T-cell (primary cell): ENCODE data around the gene SURF4. TPM values are rescaled to one million over a fixed set of nuclear protein-coding genes. Genes with fewer than 3 reads are reported as not detected.

Experiments used
- ATAC-seq, 4 experiments: fragments of 200-7000 bp in 3 of 4; fragments of 150-1000 bp in 1 of 4; cut with Tn5 transposase; replicated peaks in 1 of 4; 1 replicate in 3 of 4; 2 replicates in 1 of 4; pipeline ENCODE4 v1.10.0; 2021; ENCODE audit warnings: moderate library complexity in 3 of 4, mild to moderate bottlenecking in 2 of 4, moderate number of reproducible peaks in 1 of 4
- CTCF ChIA-PET, 2 donors: fragments of 300-600 bp; sonication (Branson Sonifier 250); formaldehyde crosslinking; loops; one replicate each; lab custom pipeline; 2022; ENCODE audit warnings: antibody characterized with exemption in 2 of 2; lab: Charles Lee
- POLR2A ChIA-PET, 2 donors: fragments of 300-600 bp; sonication (Branson Sonifier 250); formaldehyde crosslinking; loops; one replicate each; lab custom pipeline; 2022; ENCODE audit warnings: antibody characterized with exemption in 2 of 2; lab: Charles Lee
- DNase-seq, 35 experiments: peaks; one replicate each; pipeline versions ENCODE4 v3.0.0 to v3.0.0-alpha.2; 2013 to 2023
- H3K27ac ChIP-seq: one replicate; pipeline ENCODE4 v1.5.1; 2013; ENCODE audit warnings: low read length
- H3K27me3 ChIP-seq, 2 experiments: replicated peaks in 1 of 2; 1 replicate in 1 of 2; 2 replicates in 1 of 2; pipeline versions ENCODE4 v1.6.1 to v1.7.0; 2013; ENCODE audit warnings: low read length in 1 of 2, mixed read lengths in 1 of 2; ENCODE audit not compliant: control insufficient read depth in 2 of 2, insufficient read depth in 2 of 2; ENCODE audit errors: extremely low read depth in 1 of 2
- H3K36me3 ChIP-seq, 2 donors: 1 replicate in 1 of 2; 2 replicates in 1 of 2; pipeline versions ENCODE4 v1.6.1 to v1.7.0; 2013; ENCODE audit warnings: low read length in 1 of 2; ENCODE audit not compliant: control insufficient read depth in 2 of 2, insufficient read depth in 1 of 2; ENCODE audit errors: extremely low read depth in 1 of 2
- H3K4me1 ChIP-seq, 2 experiments: 1 replicate in 1 of 2; 2 replicates in 1 of 2; pipeline versions ENCODE4 v1.6.1 to v1.7.0; 2013; ENCODE audit warnings: low read length in 2 of 2, mixed read lengths in 1 of 2; ENCODE audit not compliant: insufficient read depth in 2 of 2, control insufficient read depth in 1 of 2; ENCODE audit errors: extremely low read depth in 1 of 2
- H3K4me3 ChIP-seq, 2 donors: 1 replicate in 1 of 2; 2 replicates in 1 of 2; pipeline versions ENCODE4 v1.5.1 to v1.7.0; 2013; ENCODE audit warnings: mild to moderate bottlenecking in 2 of 2, low read length in 1 of 2, moderate library complexity in 1 of 2; ENCODE audit not compliant: control insufficient read depth in 1 of 2; ENCODE audit errors: extremely low read depth in 1 of 2
- H3K9me3 ChIP-seq: 2 replicates; pipeline ENCODE4 v1.7.0; 2013
- H3K27ac Mint-ChIP-seq, 2 donors: one replicate each; pipeline ENCODE4 v1.8.0; 2020 to 2021; ENCODE audit warnings: mild to moderate bottlenecking in 2 of 2, mixed read lengths in 2 of 2
- H3K27me3 Mint-ChIP-seq, 2 donors: one replicate each; pipeline ENCODE4 v1.8.0; 2021 to 2022; ENCODE audit warnings: mixed read lengths in 2 of 2
- H3K36me3 Mint-ChIP-seq: one replicate; pipeline ENCODE4 v1.8.0; 2021; ENCODE audit warnings: mixed read lengths
- H3K4me1 Mint-ChIP-seq, 3 donors: one replicate each; pipeline ENCODE4 v1.8.0; 2020 to 2022; ENCODE audit warnings: mixed read lengths in 3 of 3, mild to moderate bottlenecking in 1 of 3
- H3K4me3 Mint-ChIP-seq, 3 donors: one replicate each; pipeline ENCODE4 v1.8.0; 2020 to 2022; ENCODE audit warnings: mild to moderate bottlenecking in 3 of 3, mixed read lengths in 3 of 3, moderate library complexity in 3 of 3
- H3K9me3 Mint-ChIP-seq, 3 donors: one replicate each; pipeline ENCODE4 v1.8.0; 2020 to 2022; ENCODE audit warnings: mixed read lengths in 3 of 3
- WGBS: methylation state at CpG from one replicate; pipeline ENCODE4 v1.1.5; 2013; ENCODE audit warnings: missing lambda C conversion rate; ENCODE audit not compliant: insufficient coverage; 5-methylcytosine and 5-hydroxymethylcytosine counted together
- total RNA-seq, 35 experiments: library from RNA in 6 of 35; stranded (reverse) in 6 of 35; fragments of 120-200 nt in 1 of 35; gene quantifications; one replicate each; pipeline versions ENCODE4 v1.2.1 to v1.2.4 and lab custom pipeline; 2013 to 2026

SURF4 gene
- total RNA-seq, 5 donors from 2014 or later (not counting 1 experiment from before 2014, with no cell fraction given), result 73.5 to 114 (median 107) TPM

DNA sequence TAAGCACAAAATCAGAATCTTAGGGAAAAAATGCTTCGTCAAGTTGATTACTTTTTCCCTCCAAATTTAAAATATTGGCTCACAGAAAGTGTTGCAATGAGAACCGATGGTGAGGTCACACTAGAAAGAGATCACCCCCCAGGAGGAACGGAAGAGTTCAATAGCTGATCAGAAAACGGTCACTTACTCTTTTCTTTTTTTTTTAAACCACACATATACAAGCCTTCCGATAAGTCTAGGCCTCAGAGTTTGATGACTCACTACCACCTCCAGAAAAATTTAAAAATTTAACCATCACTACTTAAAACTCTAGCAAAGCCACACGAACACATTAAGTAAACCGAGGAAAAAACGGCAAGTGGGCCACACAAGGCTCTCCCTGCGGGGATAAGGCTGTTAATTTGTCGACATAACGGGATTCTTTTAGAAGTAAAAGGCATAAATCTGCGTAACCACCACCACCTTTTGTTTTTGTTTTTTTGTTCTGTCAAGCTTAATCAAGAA is 1.2 kb downstream of the SURF4 start:
- Mint-ChIP-seq H3K4me3 (peak overlapping the region; percentile 91 to 97 (median 92)), H3K27me3 (no peaks in the 10 kb centered on the region), H3K36me3 (peaks cover 9% of the 10 kb centered on the region), H3K27ac (peak overlapping the region; percentile 93 to 97), H3K4me1 (peaks cover 51 to 53% (median 51%) of the 10 kb centered on the region in 3 donors), H3K9me3 (no peaks in the 10 kb centered on the region)
- peaks cover 43 to 66% of the 10 kb centered on the region in 2 experiments for H3K4me1 ChIP-seq
- no peaks in the 10 kb centered on the region for H3K27me3 ChIP-seq
- ATAC-seq (no peak), DNase-seq (peak in 1 of 35 experiments; percentile 57)
- POLR2A ChIA-PET, result no interaction called here
- H3K4me3 ChIP-seq, result peak overlapping the region; percentile 76 to 83
- WGBS, result 0% methylated on average over 5 of the region's 12 CpGs
- no peaks in the 10 kb centered on the region for H3K9me3 ChIP-seq
- CTCF ChIA-PET, result interaction anchor here in 1 of 2 donors (0.9 to 1.5 kb wide), 2 partner anchors 23 to 27 kb away, joined by 4 to 7 read pairs; partner anchors contain the start of genes MED22 and RPL7A
- H3K27ac ChIP-seq, result peak overlapping the region; percentile 77
- H3K36me3 ChIP-seq, result peaks cover 0 to 12% of the 10 kb centered on the region in 2 donors

- no peak for ATAC-seq
- Mint-ChIP-seq H3K4me3 (peak overlapping the region; percentile 73 to 92 (median 76)), H3K4me1 (peaks cover 70 to 76% (median 73%) of the 10 kb centered on the region in 3 donors), H3K27me3 (no peaks in the 10 kb centered on the region), H3K9me3 (no peaks in the 10 kb centered on the region), H3K36me3 (peaks cover 17% of the 10 kb centered on the region), H3K27ac (peak overlapping the region; percentile 93 to 95)
- Histone ChIP-seq H3K36me3 (peaks cover 3 to 33% of the 10 kb centered on the region in 2 donors), H3K27me3 (no peaks in the 10 kb centered on the region), H3K27ac (peak overlapping the region; percentile 94), H3K4me1 (peaks cover 48 to 91% of the 10 kb centered on the region in 2 experiments), H3K9me3 (no peaks in the 10 kb centered on the region), H3K4me3 (peak overlapping the region in 1 of 2 donors; percentile 55)
- no peak for DNase-seq
- CTCF ChIA-PET, result interaction anchor here (1.0 to 2.7 kb wide), 6 partner anchors 16 to 186 kb away, joined by 3 to 16 read pairs (median 5); partner anchors contain the start of genes MED22 (in 1 of the 2), RPL7A (in 1 of the 2), SURF1 (in 1 of the 2) and SURF2 (in 1 of the 2)
- WGBS, result 41% methylated on average over 7 of the region's 7 CpGs
- POLR2A ChIA-PET, result interaction anchor here in 1 of 2 donors (0.6 kb wide), 1 partner anchor 341 kb away, joined by 3 read pairs; the partner anchor contains the start of gene GTF3C5
Observed at GRCh38 chr9:133372144-133372543, 3.7 kb downstream of the SURF4 start.

DNA sequence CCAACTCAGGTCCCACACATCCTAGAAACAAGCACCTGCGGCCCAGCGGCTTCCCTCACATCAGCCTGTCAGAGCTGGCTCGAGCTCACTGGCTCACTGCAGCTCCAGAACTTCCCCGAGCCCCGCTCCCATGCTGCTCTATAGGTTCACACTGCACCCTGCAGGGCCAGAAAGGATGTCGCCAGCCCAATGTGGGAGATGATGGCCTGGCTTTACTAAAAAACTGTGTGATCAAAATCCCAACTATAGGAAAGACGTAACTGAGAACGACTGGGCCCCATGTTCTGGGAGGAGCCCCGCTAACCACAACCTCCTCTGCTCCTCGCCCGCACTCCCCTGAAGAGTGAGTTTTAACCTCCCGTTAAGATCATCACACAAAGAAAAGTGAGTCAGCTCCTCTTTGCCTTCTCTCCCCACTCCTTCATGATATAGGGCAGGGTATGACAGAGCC is 4.6 kb downstream of the SURF4 start:
- Mint-ChIP-seq H3K27me3 (no peaks in the 10 kb centered on the region), H3K4me3 (peak overlapping the region; percentile 73 to 92 (median 76)), H3K4me1 (peaks cover 70 to 84% (median 76%) of the 10 kb centered on the region in 3 donors), H3K9me3 (no peaks in the 10 kb centered on the region), H3K36me3 (peaks cover 17% of the 10 kb centered on the region), H3K27ac (peak overlapping the region; percentile 93 to 95)
- DNase-seq (peak; percentile 41 to 84 (median 61)), ATAC-seq (peak; percentile 53 to 67 (median 54))
- H3K27ac ChIP-seq, result peak overlapping the region; percentile 94
- ChIA-PET CTCF (interaction anchor here (0.9 to 2.7 kb wide), 14 partner anchors 10 to 185 kb away, joined by 3 to 16 read pairs (median 4); partner anchors contain the start of genes SURF1 (in 2 of the 2), SURF2 (in 2 of the 2), CACFD1 (in 1 of the 2) and MED22 (in 1 of the 2)), POLR2A (interaction anchor here (0.6 to 1.5 kb wide), 5 partner anchors 9 to 341 kb away, joined by 3 to 9 read pairs (median 5); partner anchors contain the start of genes GTF3C5 (in 1 of the 2), MED22 (in 1 of the 2), RPL7A (in 1 of the 2) and SURF1 (in 1 of the 2))
- no peaks in the 10 kb centered on the region for H3K27me3 ChIP-seq
- peak overlapping the region; percentile 31 to 55 for H3K4me3 ChIP-seq
- WGBS, result 4% methylated on average over 5 of the region's 12 CpGs
- no peaks in the 10 kb centered on the region for H3K9me3 ChIP-seq
- peaks cover 46 to 88% of the 10 kb centered on the region in 2 experiments for H3K4me1 ChIP-seq
- H3K36me3 ChIP-seq, result peaks cover 8 to 42% of the 10 kb centered on the region in 2 donors

DNA sequence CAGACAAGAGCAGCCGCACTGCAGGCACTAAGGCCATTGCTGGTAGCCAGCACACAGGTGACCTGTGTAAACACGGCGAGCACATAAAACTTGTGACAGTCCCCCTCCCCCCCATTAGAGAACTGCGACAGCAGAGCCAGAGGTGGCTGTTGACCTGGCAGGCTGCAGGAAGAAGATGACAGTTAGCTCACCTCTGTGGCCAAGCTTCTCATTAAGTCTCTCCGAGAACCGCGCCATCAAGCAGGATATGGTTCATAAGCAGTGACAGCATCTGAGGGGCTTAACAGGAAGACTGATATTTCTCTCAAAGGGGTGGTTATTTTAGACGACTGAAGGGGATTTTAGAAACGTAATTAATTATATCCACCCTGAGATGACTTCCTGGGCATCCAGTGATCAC is 5.2 kb downstream of the SURF4 start:
- ATAC-seq (peak; percentile 60 to 68 (median 64)), DNase-seq (peak in 34 of 35 experiments; percentile 29 to 79 (median 60))
- Mint-ChIP-seq H3K4me3 (peak overlapping the region; percentile 73 to 92 (median 76)), H3K27me3 (no peaks in the 10 kb centered on the region), H3K4me1 (peaks cover 70 to 90% (median 80%) of the 10 kb centered on the region in 3 donors), H3K36me3 (peaks cover 21% of the 10 kb centered on the region), H3K9me3 (no peaks in the 10 kb centered on the region), H3K27ac (peak overlapping the region; percentile 93 to 95)
- peak overlapping the region; percentile 94 for H3K27ac ChIP-seq
- H3K4me1 ChIP-seq, result peaks cover 46 to 87% of the 10 kb centered on the region in 2 experiments
- CTCF ChIA-PET, result interaction anchor here (0.9 to 2.7 kb wide), 14 partner anchors 10 to 184 kb away, joined by 3 to 16 read pairs (median 4); partner anchors contain the start of genes SURF1 (in 2 of the 2), SURF2 (in 2 of the 2), CACFD1 (in 1 of the 2) and MED22 (in 1 of the 2)
- 8% methylated on average over 3 of the region's 9 CpGs for WGBS
- peaks cover 12 to 48% of the 10 kb centered on the region in 2 donors for H3K36me3 ChIP-seq
- H3K4me3 ChIP-seq, result peak overlapping the region; percentile 31 to 55
- POLR2A ChIA-PET, result interaction anchor here (0.6 to 1.5 kb wide), 5 partner anchors 8 to 340 kb away, joined by 3 to 9 read pairs (median 5); partner anchors contain the start of genes GTF3C5 (in 1 of the 2), MED22 (in 1 of the 2), RPL7A (in 1 of the 2) and SURF1 (in 1 of the 2)
- no peaks in the 10 kb centered on the region for H3K9me3 ChIP-seq
- no peaks in the 10 kb centered on the region for H3K27me3 ChIP-seq

GRCh38 chr9:133369933-133370332 is 5.9 kb downstream of the SURF4 start:
- Histone ChIP-seq H3K9me3 (no peaks in the 10 kb centered on the region), H3K4me1 (peaks cover 45 to 87% of the 10 kb centered on the region in 2 experiments), H3K36me3 (peaks cover 12 to 55% of the 10 kb centered on the region in 2 donors), H3K27ac (peak overlapping the region; percentile 94), H3K4me3 (no peak overlapping the region), H3K27me3 (no peaks in the 10 kb centered on the region)
- CTCF ChIA-PET, result interaction anchor here in 1 of 2 donors (0.6 to 2.3 kb wide), 3 partner anchors 11 to 766 kb away, joined by 3 to 11 read pairs (median 5); partner anchors contain the start of gene WDR5
- H3K4me1 Mint-ChIP-seq, result peaks cover 67 to 89% (median 83%) of the 10 kb centered on the region in 3 donors
- peaks cover 22% of the 10 kb centered on the region for H3K36me3 Mint-ChIP-seq
- peak overlapping the region; percentile 93 to 95 for H3K27ac Mint-ChIP-seq
- H3K27me3 Mint-ChIP-seq, result no peaks in the 10 kb centered on the region
- no peaks in the 10 kb centered on the region for H3K9me3 Mint-ChIP-seq
- peak overlapping the region; percentile 73 to 92 (median 76) for H3K4me3 Mint-ChIP-seq
- WGBS, result 70% methylated on average over 4 of the region's 7 CpGs
- DNase-seq (peak in 1 of 35 experiments; percentile 52), ATAC-seq (no peak)
- POLR2A ChIA-PET, result interaction anchor here in 1 of 2 donors (0.6 kb wide), 1 partner anchor 18 kb away, joined by 4 read pairs; no protein-coding TSS in a partner anchor
